HEK293 (cell line): ENCODE measurements around the gene OCA2.

Experiments used
- CTCF ChIA-PET: fragments of 350-600 bp; formaldehyde crosslinking; extraction: SDS; loops from one replicate; lab custom pipeline; 2021; ENCODE audit warnings: antibody characterized with exemption; lab: Yijun Ruan, JAX
- POLR2A ChIA-PET: fragments of 300-600 bp; formaldehyde crosslinking; extraction: SDS; loops from one replicate; lab custom pipeline; 2020; ENCODE audit warnings: antibody characterized with exemption, inconsistent platforms; lab: Yijun Ruan, JAX
- H3K27ac ChIP-seq: fragments of 200-500 bp; sonication (Bioruptor generic); 2 replicates; pipeline ENCODE4 v1.5.1; 2014; ENCODE audit warnings: low read depth, low read length, control low read depth, inconsistent platforms; ENCODE audit errors: extremely low read depth
- H3K36me3 ChIP-seq, 2 experiments: fragments of 200-500 bp in 1 of 2; sonication (Bioruptor generic) in 1 of 2; 1 replicate in 1 of 2; 2 replicates in 1 of 2; pipeline ENCODE4 v1.5.1; 2014 to 2017; ENCODE audit warnings: inconsistent platforms in 2 of 2, low read length in 2 of 2; ENCODE audit not compliant: control insufficient read depth in 2 of 2, insufficient read depth in 1 of 2
- H3K4me1 ChIP-seq: fragments of 200-500 bp; sonication (Bioruptor generic); 2 replicates; pipeline ENCODE4 v1.5.1; 2014; ENCODE audit warnings: mild to moderate bottlenecking, low read length, inconsistent platforms; ENCODE audit not compliant: control insufficient read depth, insufficient read depth
- H3K4me3 ChIP-seq: 2 replicates; pipeline ENCODE4 v1.5.1; 2011; ENCODE audit warnings: low read depth, mild to moderate bottlenecking, control low read depth, low read length, moderate library complexity
- H3K9me3 ChIP-seq: fragments of 200-500 bp; sonication (Bioruptor generic); 2 replicates; pipeline ENCODE4 v1.5.1; 2014; ENCODE audit warnings: low read depth, low read length, inconsistent platforms; ENCODE audit not compliant: control insufficient read depth, insufficient read depth
- BCL11A ChIP-seq: fragments of 450-650 bp; formaldehyde crosslinking; IDR thresholded peaks from 2 replicates; pipeline ENCODE4 v1.5.1; 2016; ENCODE audit warnings: low read depth, missing biosample characterization, missing genetic modification characterization
- GLIS1 ChIP-seq: fragments of 450-650 bp; formaldehyde crosslinking; IDR thresholded peaks from 2 replicates; pipeline ENCODE4 v1.5.1; 2016; ENCODE audit warnings: missing biosample characterization, missing genetic modification characterization
- HOXD13 ChIP-seq: sonication (generic); formaldehyde crosslinking; IDR thresholded peaks from 2 replicates; pipeline ENCODE4 v1.8.0; 2022; ENCODE audit warnings: missing genetic modification reagents, borderline replicate concordance
- PRDM10 ChIP-seq: fragments of 450-650 bp; formaldehyde crosslinking; IDR thresholded peaks from 2 replicates; pipeline ENCODE4 v1.5.1; 2016; ENCODE audit warnings: missing biosample characterization, missing genetic modification characterization
- PRDM2 ChIP-seq: fragments of 450-650 bp; formaldehyde crosslinking; IDR thresholded peaks from 2 replicates; pipeline ENCODE4 v1.5.1; 2016; ENCODE audit warnings: missing biosample characterization, missing genetic modification characterization, borderline replicate concordance
- PRDM4 ChIP-seq: fragments of 450-650 bp; formaldehyde crosslinking; IDR thresholded peaks from 2 replicates; pipeline ENCODE4 v1.5.1; 2017; ENCODE audit warnings: missing biosample characterization, missing genetic modification characterization
- ZBTB17 ChIP-seq: fragments of 450-650 bp; formaldehyde crosslinking; IDR thresholded peaks from 2 replicates; pipeline ENCODE4 v1.5.1; 2016; ENCODE audit warnings: missing biosample characterization, missing genetic modification characterization
- ZFP41 ChIP-seq: fragments of 450-650 bp; formaldehyde crosslinking; IDR thresholded peaks from 2 replicates; pipeline ENCODE4 v1.5.1; 2016; ENCODE audit warnings: missing biosample characterization, missing genetic modification characterization, borderline replicate concordance
- ZNF280C ChIP-seq: fragments of 450-650 bp; formaldehyde crosslinking; IDR thresholded peaks from 2 replicates; pipeline ENCODE4 v1.5.1; 2016; ENCODE audit warnings: missing biosample characterization, missing genetic modification characterization
- ZNF366 ChIP-seq: fragments of 450-650 bp; formaldehyde crosslinking; conservative IDR thresholded peaks from 2 replicates; pipeline ENCODE4 v1.5.1; 2016; ENCODE audit warnings: missing biosample characterization, missing genetic modification characterization
- ZNF521 ChIP-seq: fragments of 450-650 bp; formaldehyde crosslinking; IDR thresholded peaks from 2 replicates; pipeline ENCODE4 v1.5.1; 2017; ENCODE audit warnings: missing biosample characterization, mild to moderate bottlenecking, missing genetic modification characterization
- ZNF549 ChIP-seq: fragments of 450-650 bp; IDR thresholded peaks from 2 replicates; pipeline ENCODE4 v1.5.1; 2018; ENCODE audit warnings: missing biosample characterization, missing genetic modification characterization, mild to moderate bottlenecking, inconsistent platforms, moderate library complexity
- ZNF701 ChIP-seq: fragments of 450-650 bp; formaldehyde crosslinking; IDR thresholded peaks from 2 replicates; pipeline ENCODE4 v1.5.1; 2016; ENCODE audit warnings: missing biosample characterization, missing genetic modification characterization

Gene OCA2

GRCh38 chr15:27843146-27843545, 256.0 kb downstream of the OCA2 start:
- CTCF ChIA-PET = no interaction called here
- no peaks in the 10 kb centered on the region for H3K9me3 ChIP-seq
- no peak overlapping the region for H3K4me3 ChIP-seq
- H3K4me1 ChIP-seq = no peaks in the 10 kb centered on the region
- no peaks in the 10 kb centered on the region for H3K36me3 ChIP-seq
- POLR2A ChIA-PET = no interaction called here
- no peak for TF ChIP-seq PRDM2 (tag by site-specific recombination)
- no peak for TF ChIP-seq ZFP41 (tag by site-specific recombination)
- no peak for TF ChIP-seq ZNF549 (tag by site-specific recombination)
- TF ChIP-seq BCL11A (tag by site-specific recombination) = no peak
- TF ChIP-seq ZNF280C (tag by site-specific recombination) = no peak
- TF ChIP-seq ZNF366 = no peak
- TF ChIP-seq HOXD13 (CRISPR knock-in tag) = no peak
- no peak for TF ChIP-seq PRDM4 (tag by site-specific recombination)
- no peak for TF ChIP-seq ZNF701 (tag by site-specific recombination)
- TF ChIP-seq ZBTB17 = no peak
- TF ChIP-seq ZNF521 = no peak
- TF ChIP-seq GLIS1 (tag by site-specific recombination) = no peak
- TF ChIP-seq PRDM10 (tag by site-specific recombination) = no peak
- H3K27ac ChIP-seq = no peak overlapping the region
